Measurements from ENCODE around the gene FOXP1. TPM values are rescaled to one million over a fixed set of nuclear protein-coding genes. Genes with fewer than 3 reads are reported as not detected.
A peak's percentile ranks its signal among the peaks of the same experiment; 100 is the strongest.

The FOXP1 gene
- total and polyA plus RNA-seq, 5 experiments from 2014 or later, result 280 to 443 (median 382) TPM

- H3K36me3 Mint-ChIP-seq, result peaks cover 3 to 52% (median 5%) of the 10 kb centered on the region in 3 donors
- DNase-seq (no peak), ATAC-seq (peak in 1 of 2 donors; percentile 26)
- H3K27me3 Mint-ChIP-seq, result no peaks in the 10 kb centered on the region
- H3K27ac Mint-ChIP-seq, result peak overlapping the region; percentile 36 to 88 (median 72)
- no peaks in the 10 kb centered on the region for H3K9me3 Mint-ChIP-seq
- POLR2A ChIA-PET, result no interaction called here
- H3K4me3 Mint-ChIP-seq, result peak overlapping the region in 4 of 10 donors; percentile 9 to 64 (median 32)
- H3K4me1 Mint-ChIP-seq, result peaks cover 49 to 89% (median 87%) of the 10 kb centered on the region in 4 donors
Observed at GRCh38 chr3:71247221-71247957, 336.1 kb downstream of the FOXP1 start.

- Mint-ChIP-seq H3K27me3 (no peaks in the 10 kb centered on the region), H3K27ac (peak overlapping the region; percentile 15 to 89 (median 49)), H3K4me3 (peak overlapping the region in 4 of 10 donors; percentile 14 to 64 (median 36)), H3K4me1 (peaks cover 43 to 87% (median 86%) of the 10 kb centered on the region in 4 donors), H3K36me3 (peaks cover 0 to 52% (median 3%) of the 10 kb centered on the region in 3 donors), H3K9me3 (no peaks in the 10 kb centered on the region)
- ATAC-seq (no peak), DNase-seq (no peak)
- POLR2A ChIA-PET, result interaction anchor here (0.7 kb wide), 1 partner anchor 155 kb away, joined by 3 read pairs; no protein-coding TSS in a partner anchor
Observed at GRCh38 chr3:71245971-71246880, 337.3 kb downstream of the FOXP1 start.

DNA sequence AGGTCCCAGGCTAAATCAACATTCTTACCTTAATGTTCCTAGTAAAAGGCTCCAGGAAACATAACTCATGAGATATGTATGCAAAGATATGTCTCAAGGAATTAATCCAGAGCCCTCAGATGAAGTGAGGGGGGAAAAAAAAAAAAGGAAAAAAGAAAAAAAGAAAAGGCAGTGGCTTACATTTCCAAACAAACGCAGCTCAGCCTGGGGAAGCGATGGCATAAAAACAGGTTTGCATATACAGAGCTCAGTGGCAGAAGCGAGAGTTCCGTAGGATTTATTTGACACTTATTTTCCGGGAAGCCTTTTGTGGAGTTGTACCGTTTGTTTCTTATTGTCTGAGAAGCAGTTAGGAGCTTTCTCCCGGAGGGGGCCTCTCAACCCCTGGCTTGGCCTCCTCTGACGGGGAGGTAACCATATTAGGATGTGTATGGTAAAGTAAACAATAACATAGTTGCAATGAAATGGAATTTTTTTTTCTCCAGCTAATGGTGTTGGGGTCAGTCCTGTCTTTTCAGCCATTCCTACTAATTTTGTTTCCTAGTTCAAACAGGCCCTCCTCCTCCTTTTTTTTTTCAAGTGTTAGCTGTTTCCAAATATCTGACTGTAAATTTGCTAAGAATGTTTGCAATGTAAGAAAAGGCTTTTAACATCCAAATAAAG, 338.6 kb downstream of the FOXP1 start:
- ATAC-seq, result no peak
- DNase-seq, result no peak
- H3K4me1 Mint-ChIP-seq, result peaks cover 44 to 89% (median 84%) of the 10 kb centered on the region in 4 donors
- peak overlapping the region in 9 of 10 donors; percentile 39 to 83 (median 72) for H3K27ac Mint-ChIP-seq
- H3K36me3 Mint-ChIP-seq, result peaks cover 3 to 61% (median 6%) of the 10 kb centered on the region in 3 donors
- H3K27me3 Mint-ChIP-seq, result no peaks in the 10 kb centered on the region
- H3K9me3 Mint-ChIP-seq, result no peaks in the 10 kb centered on the region
- peak overlapping the region in 2 of 10 donors; percentile 4 to 15 for H3K4me3 Mint-ChIP-seq
- POLR2A ChIA-PET, result no interaction called here

- Mint-ChIP-seq H3K27me3 (no peaks in the 10 kb centered on the region), H3K36me3 (peaks cover 3 to 67% (median 6%) of the 10 kb centered on the region in 3 donors), H3K9me3 (no peaks in the 10 kb centered on the region), H3K4me1 (peaks cover 43 to 88% (median 82%) of the 10 kb centered on the region in 4 donors), H3K27ac (peak overlapping the region; percentile 10 to 83 (median 72)), H3K4me3 (peak overlapping the region in 4 of 10 donors; percentile 1 to 46 (median 20))
- ATAC-seq (no peak), DNase-seq (no peak)
- POLR2A ChIA-PET, result no interaction called here
Observed at GRCh38 chr3:71244153-71244825, 339.2 kb downstream of the FOXP1 start.

GRCh38 chr3:71243229-71243628, 340.3 kb downstream of the FOXP1 start:
- POLR2A ChIA-PET, result no interaction called here
- Mint-ChIP-seq H3K27me3 (no peaks in the 10 kb centered on the region), H3K36me3 (peaks cover 3 to 68% (median 6%) of the 10 kb centered on the region in 3 donors)

DNA sequence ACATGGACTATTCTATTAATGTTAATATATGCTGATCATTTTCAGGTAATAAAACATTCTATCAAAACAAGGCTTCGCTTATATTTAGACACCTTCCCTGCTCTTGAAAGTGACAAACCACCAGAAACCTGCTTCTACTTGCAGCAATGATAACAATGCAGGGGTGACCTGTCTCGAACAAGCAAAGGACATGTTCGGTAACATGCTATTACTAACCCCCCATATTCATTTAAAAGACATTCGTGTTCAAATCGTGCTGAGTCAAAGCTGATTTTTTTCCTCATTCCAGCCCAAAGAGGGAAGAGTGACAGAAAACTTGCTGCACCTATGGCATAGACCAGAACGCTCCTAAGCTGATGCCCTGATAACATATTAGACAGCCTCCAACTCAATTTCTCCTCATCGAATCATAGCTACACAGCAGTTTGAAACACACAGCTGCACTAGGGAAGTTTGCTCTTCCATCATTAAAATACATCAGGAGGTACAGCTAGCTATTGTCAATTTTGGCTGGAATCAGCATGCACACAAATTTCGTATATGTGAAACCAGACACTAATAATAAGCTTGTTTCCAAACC, 341.5 kb downstream of the FOXP1 start:
- Mint-ChIP-seq H3K27ac (peak overlapping the region in 9 of 10 donors; percentile 12 to 84 (median 36)), H3K4me1 (peaks cover 40 to 82% (median 76%) of the 10 kb centered on the region in 4 donors), H3K36me3 (peaks cover 3 to 73% (median 9%) of the 10 kb centered on the region in 3 donors), H3K4me3 (peak overlapping the region in 1 of 10 donors; percentile 0), H3K9me3 (no peaks in the 10 kb centered on the region), H3K27me3 (no peaks in the 10 kb centered on the region)
- DNase-seq (no peak), ATAC-seq (no peak)
- POLR2A ChIA-PET, result interaction anchor here (0.9 kb wide), 1 partner anchor 10 kb away, joined by 4 read pairs; no protein-coding TSS in a partner anchor

More at GRCh38 chr3:71243229-71243628, 340.3 kb downstream of the FOXP1 start:
- ATAC-seq (no peak), DNase-seq (no peak)
- Mint-ChIP-seq H3K9me3 (no peaks in the 10 kb centered on the region), H3K4me3 (no peak overlapping the region), H3K27ac (peak overlapping the region in 6 of 10 donors; percentile 0 to 72 (median 60)), H3K4me1 (peaks cover 41 to 84% (median 77%) of the 10 kb centered on the region in 4 donors)

DNA sequence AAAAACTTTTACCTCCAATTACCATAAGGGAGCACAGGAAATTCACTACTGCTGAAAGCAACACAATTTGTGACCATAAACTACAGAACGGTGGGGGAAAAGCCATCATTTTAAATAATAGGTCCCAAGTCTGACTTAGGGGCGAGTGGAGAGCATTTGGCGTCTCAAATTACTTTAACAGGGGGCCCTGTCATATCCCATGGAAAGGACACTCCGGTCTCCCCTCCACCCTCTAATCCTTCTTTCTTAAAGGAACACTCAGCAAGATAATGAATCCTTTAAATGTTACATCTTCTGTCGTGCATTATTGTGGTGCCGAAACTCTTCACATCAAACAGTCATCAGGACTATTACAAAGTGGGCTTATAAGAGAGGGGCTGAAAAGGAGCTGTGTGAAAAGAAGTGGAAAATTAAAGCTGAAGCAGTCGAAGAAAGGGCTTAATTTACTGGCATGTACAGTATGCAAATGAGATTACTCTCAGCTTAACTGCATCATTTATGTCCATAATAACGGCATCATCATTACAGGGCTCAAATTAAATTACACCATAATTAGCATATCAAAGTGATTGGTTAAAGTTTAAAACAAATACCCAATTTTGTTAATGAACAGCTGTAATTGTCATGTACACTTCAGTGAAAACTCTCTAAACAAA, 342.2 kb downstream of the FOXP1 start:
- H3K27ac Mint-ChIP-seq, result peak overlapping the region in 8 of 10 donors; percentile 7 to 90 (median 36)
- POLR2A ChIA-PET, result no interaction called here
- ATAC-seq, result no peak
- DNase-seq, result no peak
- no peaks in the 10 kb centered on the region for H3K9me3 Mint-ChIP-seq
- H3K4me1 Mint-ChIP-seq, result peaks cover 41 to 78% (median 72%) of the 10 kb centered on the region in 4 donors
- H3K4me3 Mint-ChIP-seq, result no peak overlapping the region
- H3K36me3 Mint-ChIP-seq, result peaks cover 3 to 70% (median 12%) of the 10 kb centered on the region in 3 donors
- H3K27me3 Mint-ChIP-seq, result no peaks in the 10 kb centered on the region

DNA sequence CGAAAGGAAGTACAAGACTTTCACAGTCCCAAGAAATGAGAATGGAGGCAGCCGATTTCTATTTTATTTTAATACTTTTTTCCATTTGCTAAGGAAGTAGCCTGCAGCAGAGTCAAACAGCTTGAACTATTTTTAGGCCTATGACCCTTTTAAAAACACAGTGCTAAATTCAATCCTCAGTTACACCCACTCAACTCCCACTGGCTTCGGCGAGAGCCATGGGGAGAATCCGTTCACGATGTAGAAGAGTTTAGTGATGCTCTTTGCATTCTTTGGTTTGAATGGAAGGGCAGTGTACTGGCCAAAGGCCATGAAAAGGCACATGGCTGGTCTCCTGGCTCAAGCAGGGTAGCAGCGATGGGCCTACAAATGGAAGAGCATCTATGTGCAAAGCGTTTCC, 343.5 kb downstream of the FOXP1 start:
- H3K27ac Mint-ChIP-seq, result peak overlapping the region; percentile 23 to 92 (median 66)
- peak overlapping the region in 1 of 10 donors; percentile 31 for H3K4me3 Mint-ChIP-seq
- DNase-seq, result no peak
- peaks cover 37 to 76% (median 70%) of the 10 kb centered on the region in 4 donors for H3K4me1 Mint-ChIP-seq
- H3K9me3 Mint-ChIP-seq, result no peaks in the 10 kb centered on the region
- H3K36me3 Mint-ChIP-seq, result peaks cover 3 to 81% (median 25%) of the 10 kb centered on the region in 3 donors
- no peaks in the 10 kb centered on the region for H3K27me3 Mint-ChIP-seq
- POLR2A ChIA-PET, result no interaction called here
- ATAC-seq, result no peak

DNA sequence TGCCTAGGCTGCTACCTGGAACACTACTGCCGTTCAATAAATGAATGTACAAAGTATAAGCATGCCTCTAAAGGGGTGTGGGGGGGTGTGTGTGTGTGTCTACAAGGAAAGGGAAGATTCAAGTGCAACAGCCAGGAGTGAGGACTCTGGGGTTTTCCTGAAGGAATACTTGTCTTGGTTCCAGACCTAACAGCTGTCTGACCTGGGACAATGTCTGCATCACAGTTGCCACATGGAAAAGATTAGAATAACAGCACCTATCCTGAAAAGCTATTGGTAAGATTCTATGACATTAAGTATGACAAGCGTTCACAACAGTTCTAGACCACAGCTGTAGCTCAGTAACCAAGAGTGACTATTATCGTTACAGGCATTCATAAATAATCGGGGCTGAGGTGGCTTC, 345.2 kb downstream of the FOXP1 start:
- peaks cover 8 to 82% (median 38%) of the 10 kb centered on the region in 3 donors for H3K36me3 Mint-ChIP-seq
- no peaks in the 10 kb centered on the region for H3K27me3 Mint-ChIP-seq
- H3K9me3 Mint-ChIP-seq, result peaks cover 0 to 2% (median 0%) of the 10 kb centered on the region in 9 donors
- H3K27ac Mint-ChIP-seq, result peak overlapping the region; percentile 15 to 86 (median 62)
- POLR2A ChIA-PET, result no interaction called here
- DNase-seq (no peak), ATAC-seq (no peak)
- H3K4me3 Mint-ChIP-seq, result peak overlapping the region in 2 of 10 donors; percentile 16 to 65
- H3K4me1 Mint-ChIP-seq, result peaks cover 26 to 75% (median 65%) of the 10 kb centered on the region in 4 donors

DNA sequence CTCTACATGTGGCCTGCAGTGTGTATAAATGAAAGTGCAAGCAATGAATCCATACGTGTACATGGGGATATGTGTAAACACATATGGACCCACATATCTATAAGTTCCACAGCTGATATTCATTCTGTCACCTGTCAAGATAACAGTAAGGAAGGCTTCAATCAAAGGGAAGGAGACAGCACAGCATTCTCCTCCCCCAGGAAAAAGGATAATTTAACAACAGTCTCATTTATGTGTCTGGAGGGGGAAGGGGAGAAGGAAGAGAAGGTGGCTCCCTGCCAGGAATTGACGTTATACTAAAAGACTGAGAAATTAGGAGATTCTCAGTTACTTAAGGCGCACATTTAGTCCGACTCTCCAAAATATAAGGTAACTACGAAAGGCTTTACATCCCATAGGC, 345.9 kb downstream of the FOXP1 start:
- Mint-ChIP-seq H3K36me3 (peaks cover 8 to 83% (median 38%) of the 10 kb centered on the region in 3 donors), H3K9me3 (peaks cover 0 to 2% (median 0%) of the 10 kb centered on the region in 9 donors), H3K4me1 (peaks cover 25 to 76% (median 62%) of the 10 kb centered on the region in 4 donors), H3K27me3 (no peaks in the 10 kb centered on the region), H3K27ac (peak overlapping the region in 8 of 10 donors; percentile 15 to 82 (median 50)), H3K4me3 (no peak overlapping the region)
- POLR2A ChIA-PET, result no interaction called here
- DNase-seq (no peak), ATAC-seq (no peak)

DNA sequence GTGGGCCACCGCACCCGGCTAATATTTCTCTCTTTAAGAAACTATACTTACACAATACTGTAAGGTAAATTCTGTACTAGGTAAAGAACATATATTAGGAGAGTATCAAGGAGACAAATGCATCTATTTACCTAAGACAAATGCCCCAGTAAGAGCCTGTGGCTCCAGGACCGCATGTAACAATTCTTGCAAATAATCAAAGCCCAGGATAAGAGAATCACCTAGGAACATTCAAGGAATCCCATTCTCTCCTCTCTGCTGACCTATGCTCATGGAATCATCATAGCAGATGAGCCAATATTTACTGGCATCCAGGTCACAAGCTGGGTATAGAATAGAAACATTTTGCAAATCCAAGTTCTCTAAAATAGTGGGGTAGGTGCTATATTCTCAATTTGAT, 347.7 kb downstream of the FOXP1 start:
- ATAC-seq, result no peak
- H3K27me3 Mint-ChIP-seq, result no peaks in the 10 kb centered on the region
- peaks cover 33 to 75% (median 66%) of the 10 kb centered on the region in 4 donors for H3K4me1 Mint-ChIP-seq
- POLR2A ChIA-PET, result interaction anchor here (0.6 kb wide), 1 partner anchor 84 kb away, joined by 3 read pairs; no protein-coding TSS in a partner anchor
- peak overlapping the region in 5 of 10 donors; percentile 14 to 76 (median 67) for H3K27ac Mint-ChIP-seq
- H3K36me3 Mint-ChIP-seq, result peaks cover 8 to 76% (median 35%) of the 10 kb centered on the region in 3 donors
- peak overlapping the region in 1 of 10 donors; percentile 11 for H3K4me3 Mint-ChIP-seq
- H3K9me3 Mint-ChIP-seq, result peaks cover 0 to 2% (median 0%) of the 10 kb centered on the region in 9 donors
- DNase-seq, result no peak
